ENCODE results near the gene LIMCH1.

DNA sequence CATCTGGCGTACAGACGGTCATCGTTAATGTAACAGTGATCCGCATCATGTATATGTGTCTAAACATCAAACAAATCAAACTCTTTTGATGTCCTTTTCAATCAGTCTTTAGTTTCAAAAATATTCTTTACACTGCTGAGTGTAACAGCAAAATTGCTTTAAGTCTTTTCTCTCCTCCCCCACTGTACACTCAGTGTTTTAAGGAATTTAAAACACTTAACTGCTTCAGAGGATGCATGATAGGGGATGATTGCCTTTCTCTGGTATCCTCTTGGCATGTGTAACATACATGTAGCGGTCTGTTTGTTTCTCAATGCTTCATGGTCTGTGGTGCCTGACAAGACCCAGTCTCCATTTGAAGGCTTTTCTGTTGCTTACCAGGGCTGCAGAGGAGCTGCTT, 41.6 kb downstream of the LIMCH1 start:
- TF ChIP-seq, protein P1, sequence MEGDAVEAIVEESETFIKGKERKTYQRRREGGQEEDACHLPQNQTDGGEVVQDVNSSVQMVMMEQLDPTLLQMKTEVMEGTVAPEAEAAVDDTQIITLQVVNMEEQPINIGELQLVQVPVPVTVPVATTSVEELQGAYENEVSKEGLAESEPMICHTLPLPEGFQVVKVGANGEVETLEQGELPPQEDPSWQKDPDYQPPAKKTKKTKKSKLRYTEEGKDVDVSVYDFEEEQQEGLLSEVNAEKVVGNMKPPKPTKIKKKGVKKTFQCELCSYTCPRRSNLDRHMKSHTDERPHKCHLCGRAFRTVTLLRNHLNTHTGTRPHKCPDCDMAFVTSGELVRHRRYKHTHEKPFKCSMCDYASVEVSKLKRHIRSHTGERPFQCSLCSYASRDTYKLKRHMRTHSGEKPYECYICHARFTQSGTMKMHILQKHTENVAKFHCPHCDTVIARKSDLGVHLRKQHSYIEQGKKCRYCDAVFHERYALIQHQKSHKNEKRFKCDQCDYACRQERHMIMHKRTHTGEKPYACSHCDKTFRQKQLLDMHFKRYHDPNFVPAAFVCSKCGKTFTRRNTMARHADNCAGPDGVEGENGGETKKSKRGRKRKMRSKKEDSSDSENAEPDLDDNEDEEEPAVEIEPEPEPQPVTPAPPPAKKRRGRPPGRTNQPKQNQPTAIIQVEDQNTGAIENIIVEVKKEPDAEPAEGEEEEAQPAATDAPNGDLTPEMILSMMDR (IDR thresholded peaks at IDR 0.05), result no peak
- TF ChIP-seq EZH2 (IDR thresholded peaks at IDR 0.05), result no peak
